ENCODE results near the gene MED7.

The MED7 gene

GRCh38 chr5:157165668-157166067, 23.0 kb upstream of the MED7 start:
- no peak overlapping the region for H2AFZ ChIP-seq (ENCODE audit: low read depth, low read length)
- H3K79me2 ChIP-seq (ENCODE audit: low read length) = no peaks in the 10 kb centered on the region
- H3K9me3 ChIP-seq (ENCODE audit: insufficient read depth, low read length) = no peaks in the 10 kb centered on the region
- no peak overlapping the region for H3K4me3 ChIP-seq (ENCODE audit: low read length)
- TF ChIP-seq EZH2phosphoT487 (IDR thresholded peaks at IDR 0.05; ENCODE audit: low read depth) (no peak), CTCF (IDR thresholded peaks at IDR 0.05; ENCODE audit: low read depth, low read length) (no peak)
- peaks cover 5% of the 10 kb centered on the region; the same call in 1 of the 2 replicates for H3K27me3 ChIP-seq (ENCODE audit: low read depth, low read length)
- H3K9ac ChIP-seq (ENCODE audit: low read length) = no peak overlapping the region
- no peak overlapping the region for H3K4me2 ChIP-seq (ENCODE audit: low read length)
- no peaks in the 10 kb centered on the region for H3K4me1 ChIP-seq (ENCODE audit: low read length)
- H3K27ac ChIP-seq (ENCODE audit: low read length) = no peak overlapping the region
- H3K36me3 ChIP-seq (replicated peaks; ENCODE audit: low read depth, low read length) = no peaks in the 10 kb centered on the region
- H4K20me1 ChIP-seq (ENCODE audit: insufficient read depth, low read length) = no peaks in the 10 kb centered on the region

- peaks cover 5% of the 10 kb centered on the region; the same call in 1 of the 2 replicates for H3K27me3 ChIP-seq (ENCODE audit: low read depth, low read length)
- no peaks in the 10 kb centered on the region for H4K20me1 ChIP-seq (ENCODE audit: insufficient read depth, low read length)
- no peak overlapping the region for H3K27ac ChIP-seq (ENCODE audit: low read length)
- H3K4me2 ChIP-seq (ENCODE audit: low read length) = no peak overlapping the region
- H3K9ac ChIP-seq (ENCODE audit: low read length) = no peak overlapping the region
- no peak overlapping the region for H2AFZ ChIP-seq (ENCODE audit: low read depth, low read length)
- H3K9me3 ChIP-seq (ENCODE audit: insufficient read depth, low read length) = no peaks in the 10 kb centered on the region
- H3K36me3 ChIP-seq (replicated peaks; ENCODE audit: low read depth, low read length) = no peaks in the 10 kb centered on the region
- H3K4me3 ChIP-seq (ENCODE audit: low read length) = no peak overlapping the region
- no peaks in the 10 kb centered on the region for H3K79me2 ChIP-seq (ENCODE audit: low read length)
- TF ChIP-seq EZH2phosphoT487 (IDR thresholded peaks at IDR 0.05; ENCODE audit: low read depth) = no peak
- no peak for TF ChIP-seq CTCF (IDR thresholded peaks at IDR 0.05; ENCODE audit: low read depth, low read length)
- H3K4me1 ChIP-seq (ENCODE audit: low read length) = no peaks in the 10 kb centered on the region
Measured at GRCh38 chr5:157165261-157165660, 22.6 kb upstream of the MED7 start.

DNA sequence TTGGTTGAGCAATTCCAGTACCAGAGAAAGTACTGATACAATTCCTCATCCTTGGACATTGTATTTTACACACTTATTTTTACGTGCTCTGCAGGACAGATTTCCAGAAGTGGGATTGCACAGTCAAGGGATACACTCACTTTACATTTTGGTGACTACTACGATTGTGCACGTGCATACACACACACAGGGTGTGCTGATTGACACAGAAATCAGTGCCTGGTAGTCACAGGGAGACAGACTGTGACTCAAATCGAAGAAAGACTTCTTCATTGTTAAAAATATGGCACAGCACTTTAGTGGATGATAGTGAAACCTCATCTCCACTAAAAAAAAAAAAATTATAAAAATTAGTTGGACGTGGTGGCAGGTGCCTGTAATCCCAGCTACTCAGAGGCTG, 21.9 kb upstream of the MED7 start:
- H3K27me3 ChIP-seq (ENCODE audit: low read depth, low read length) = peaks cover 10% of the 10 kb centered on the region; the same call in 1 of the 2 replicates

DNA sequence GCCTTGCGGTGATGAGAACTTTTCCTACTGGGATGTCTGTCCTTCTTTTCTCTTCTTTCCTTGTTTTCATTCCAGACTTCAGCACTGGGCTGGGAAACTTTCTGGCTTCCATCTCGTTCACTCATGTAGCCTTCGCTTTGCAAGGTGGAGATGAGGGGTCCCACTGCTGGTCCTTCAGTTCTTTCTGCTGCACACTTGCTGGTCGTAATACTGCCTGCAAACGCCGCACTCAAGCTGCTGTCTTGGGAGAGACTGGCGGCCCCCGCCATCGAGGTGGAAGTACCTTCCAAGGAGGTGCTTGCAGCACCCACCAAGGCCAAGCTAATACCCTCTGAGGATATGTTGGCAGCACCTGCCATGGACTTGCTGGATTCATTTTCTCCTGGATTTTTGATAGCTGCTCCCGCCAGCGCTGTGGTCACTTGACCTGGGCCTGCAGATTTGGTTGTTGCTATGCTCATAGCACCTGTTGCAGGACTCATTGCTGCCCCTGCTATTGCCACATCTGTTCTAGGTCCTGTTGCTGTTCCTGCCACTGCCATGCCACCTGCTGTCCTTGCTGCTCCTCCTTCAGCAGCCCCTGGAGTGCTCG, 20.4 kb upstream of the MED7 start:
- H3K79me2 ChIP-seq (ENCODE audit: low read length) = no peaks in the 10 kb centered on the region
- no peaks in the 10 kb centered on the region for H3K4me1 ChIP-seq (ENCODE audit: low read length)
- H3K4me2 ChIP-seq (ENCODE audit: low read length) = no peak overlapping the region
- no peak overlapping the region for H2AFZ ChIP-seq (ENCODE audit: low read depth, low read length)
- no peaks in the 10 kb centered on the region for H3K9me3 ChIP-seq (ENCODE audit: insufficient read depth, low read length)
- H3K4me3 ChIP-seq (ENCODE audit: low read length) = no peak overlapping the region
- peaks cover 10% of the 10 kb centered on the region; the same call in 1 of the 2 replicates for H3K27me3 ChIP-seq (ENCODE audit: low read depth, low read length)
- no peak overlapping the region for H3K9ac ChIP-seq (ENCODE audit: low read length)
- H3K36me3 ChIP-seq (replicated peaks; ENCODE audit: low read depth, low read length) = no peaks in the 10 kb centered on the region
- TF ChIP-seq CTCF (IDR thresholded peaks at IDR 0.05; ENCODE audit: low read depth, low read length) = no peak
- H4K20me1 ChIP-seq (ENCODE audit: insufficient read depth, low read length) = no peaks in the 10 kb centered on the region
- no peak overlapping the region for H3K27ac ChIP-seq (ENCODE audit: low read length)

More for the DNA sequence above, 21.9 kb upstream of the MED7 start:
- Histone ChIP-seq H3K4me1 (ENCODE audit: low read length) (no peaks in the 10 kb centered on the region), H2AFZ (ENCODE audit: low read depth, low read length) (no peak overlapping the region), H3K4me2 (ENCODE audit: low read length) (no peak overlapping the region), H3K9me3 (ENCODE audit: insufficient read depth, low read length) (no peaks in the 10 kb centered on the region), H3K27ac (ENCODE audit: low read length) (no peak overlapping the region), H3K36me3 (replicated peaks; ENCODE audit: low read depth, low read length) (no peaks in the 10 kb centered on the region), H4K20me1 (ENCODE audit: insufficient read depth, low read length) (no peaks in the 10 kb centered on the region), H3K4me3 (ENCODE audit: low read length) (no peak overlapping the region), H3K79me2 (ENCODE audit: low read length) (no peaks in the 10 kb centered on the region), H3K9ac (ENCODE audit: low read length) (no peak overlapping the region)
- TF ChIP-seq CTCF (IDR thresholded peaks at IDR 0.05; ENCODE audit: low read depth, low read length) (no peak), EZH2phosphoT487 (IDR thresholded peaks at IDR 0.05; ENCODE audit: low read depth) (no peak)
